ENCODE data around the gene RTN4RL1.

The RTN4RL1 gene

DNA sequence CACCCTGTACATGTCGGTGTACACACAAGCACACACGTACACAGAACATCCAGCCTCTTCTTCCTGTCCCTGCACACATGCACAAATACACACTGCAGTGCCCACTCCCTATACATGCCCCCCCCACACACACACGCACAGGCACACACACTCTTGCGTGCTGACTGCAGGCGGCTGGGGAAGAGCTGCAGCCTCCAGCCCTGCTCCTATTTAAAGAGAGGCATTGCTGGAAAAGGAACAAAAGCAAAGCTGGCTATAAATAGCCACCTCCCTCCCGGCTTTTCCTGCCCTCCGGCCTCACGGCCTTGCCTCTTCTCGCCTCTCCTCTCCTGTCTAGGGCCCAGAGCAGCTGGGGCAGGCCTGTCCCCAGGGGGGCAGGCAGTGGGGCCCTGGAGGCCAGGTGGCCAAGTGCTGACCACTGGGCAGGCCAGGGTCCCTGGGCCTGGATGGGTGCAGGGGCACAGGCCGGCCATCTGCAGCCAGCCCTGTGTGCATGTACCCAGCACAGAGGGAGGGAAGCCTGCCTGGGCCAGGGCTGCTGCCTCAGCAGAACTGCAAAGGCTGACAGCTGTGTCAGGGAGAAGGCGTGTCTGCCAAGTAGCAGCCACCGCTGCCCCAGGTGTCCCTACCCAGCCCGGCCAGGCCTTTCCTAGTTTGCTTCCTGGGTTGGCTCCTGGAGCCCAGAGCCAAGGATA lies 25.4 kb downstream of the RTN4RL1 start:
- no peak overlapping the region for H2AFZ ChIP-seq (ENCODE audit: low read length)
- no peak overlapping the region for H3K4me3 ChIP-seq (ENCODE audit: low read length, poor library complexity, severe bottlenecking)
- no peak overlapping the region for H3K4me2 ChIP-seq (ENCODE audit: low read depth, low read length, poor library complexity, severe bottlenecking)
- no peaks in the 10 kb centered on the region for H3K4me1 ChIP-seq (ENCODE audit: insufficient read depth, low read length, poor library complexity, severe bottlenecking)
- H3K27me3 ChIP-seq (ENCODE audit: insufficient read depth, low read length, poor library complexity, severe bottlenecking) = no peaks in the 10 kb centered on the region
- H3K9me3 ChIP-seq (ENCODE audit: insufficient read depth, low read depth, low read length) = no peaks in the 10 kb centered on the region
- no peak overlapping the region for H3K9ac ChIP-seq (ENCODE audit: low read depth, low read length, poor library complexity, severe bottlenecking)
- no peaks in the 10 kb centered on the region for H3K79me2 ChIP-seq (ENCODE audit: insufficient read depth, low read length)
- H4K20me1 ChIP-seq (ENCODE audit: insufficient read depth, low read length, poor library complexity, severe bottlenecking) = no peaks in the 10 kb centered on the region
- no peak for TF ChIP-seq EZH2phosphoT487 (IDR thresholded peaks at IDR 0.05; ENCODE audit: borderline replicate concordance)
- TF ChIP-seq, protein P1, sequence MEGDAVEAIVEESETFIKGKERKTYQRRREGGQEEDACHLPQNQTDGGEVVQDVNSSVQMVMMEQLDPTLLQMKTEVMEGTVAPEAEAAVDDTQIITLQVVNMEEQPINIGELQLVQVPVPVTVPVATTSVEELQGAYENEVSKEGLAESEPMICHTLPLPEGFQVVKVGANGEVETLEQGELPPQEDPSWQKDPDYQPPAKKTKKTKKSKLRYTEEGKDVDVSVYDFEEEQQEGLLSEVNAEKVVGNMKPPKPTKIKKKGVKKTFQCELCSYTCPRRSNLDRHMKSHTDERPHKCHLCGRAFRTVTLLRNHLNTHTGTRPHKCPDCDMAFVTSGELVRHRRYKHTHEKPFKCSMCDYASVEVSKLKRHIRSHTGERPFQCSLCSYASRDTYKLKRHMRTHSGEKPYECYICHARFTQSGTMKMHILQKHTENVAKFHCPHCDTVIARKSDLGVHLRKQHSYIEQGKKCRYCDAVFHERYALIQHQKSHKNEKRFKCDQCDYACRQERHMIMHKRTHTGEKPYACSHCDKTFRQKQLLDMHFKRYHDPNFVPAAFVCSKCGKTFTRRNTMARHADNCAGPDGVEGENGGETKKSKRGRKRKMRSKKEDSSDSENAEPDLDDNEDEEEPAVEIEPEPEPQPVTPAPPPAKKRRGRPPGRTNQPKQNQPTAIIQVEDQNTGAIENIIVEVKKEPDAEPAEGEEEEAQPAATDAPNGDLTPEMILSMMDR (conservative IDR thresholded peaks at IDR 0.05; ENCODE audit: low read length) = no peak
- no peaks in the 10 kb centered on the region for H3K9me2 ChIP-seq (replicated peaks; ENCODE audit: low read depth, low read length)
- H3K36me3 ChIP-seq (ENCODE audit: insufficient read depth, low read length) = no peaks in the 10 kb centered on the region
- H3F3A ChIP-seq (ENCODE audit: low read depth) = no peaks in the 10 kb centered on the region

GRCh38 chr17:1997927-1998742 lies 27.0 kb downstream of the RTN4RL1 start:
- H3K79me2 ChIP-seq (ENCODE audit: insufficient read depth, low read length) = no peaks in the 10 kb centered on the region
- H3K9ac ChIP-seq (ENCODE audit: low read depth, low read length, poor library complexity, severe bottlenecking) = no peak overlapping the region
- no peaks in the 10 kb centered on the region for H4K20me1 ChIP-seq (ENCODE audit: insufficient read depth, low read length, poor library complexity, severe bottlenecking)
- no peaks in the 10 kb centered on the region for H3K36me3 ChIP-seq (ENCODE audit: insufficient read depth, low read length)
- no peaks in the 10 kb centered on the region for H3F3A ChIP-seq (ENCODE audit: low read depth)
- no peak overlapping the region for H2AFZ ChIP-seq (ENCODE audit: low read length)
- H3K4me2 ChIP-seq (ENCODE audit: low read depth, low read length, poor library complexity, severe bottlenecking) = no peak overlapping the region
- H3K27me3 ChIP-seq (ENCODE audit: insufficient read depth, low read length, poor library complexity, severe bottlenecking) = no peaks in the 10 kb centered on the region
- H3K9me3 ChIP-seq (ENCODE audit: insufficient read depth, low read depth, low read length) = no peaks in the 10 kb centered on the region
- no peaks in the 10 kb centered on the region for H3K9me2 ChIP-seq (replicated peaks; ENCODE audit: low read depth, low read length)
- TF ChIP-seq, protein P1 (conservative IDR thresholded peaks at IDR 0.05; ENCODE audit: low read length) = no peak
- no peak for TF ChIP-seq EZH2phosphoT487 (IDR thresholded peaks at IDR 0.05; ENCODE audit: borderline replicate concordance)
- H3K4me1 ChIP-seq (ENCODE audit: insufficient read depth, low read length, poor library complexity, severe bottlenecking) = no peaks in the 10 kb centered on the region
- H3K4me3 ChIP-seq (ENCODE audit: low read length, poor library complexity, severe bottlenecking) = no peak overlapping the region

DNA sequence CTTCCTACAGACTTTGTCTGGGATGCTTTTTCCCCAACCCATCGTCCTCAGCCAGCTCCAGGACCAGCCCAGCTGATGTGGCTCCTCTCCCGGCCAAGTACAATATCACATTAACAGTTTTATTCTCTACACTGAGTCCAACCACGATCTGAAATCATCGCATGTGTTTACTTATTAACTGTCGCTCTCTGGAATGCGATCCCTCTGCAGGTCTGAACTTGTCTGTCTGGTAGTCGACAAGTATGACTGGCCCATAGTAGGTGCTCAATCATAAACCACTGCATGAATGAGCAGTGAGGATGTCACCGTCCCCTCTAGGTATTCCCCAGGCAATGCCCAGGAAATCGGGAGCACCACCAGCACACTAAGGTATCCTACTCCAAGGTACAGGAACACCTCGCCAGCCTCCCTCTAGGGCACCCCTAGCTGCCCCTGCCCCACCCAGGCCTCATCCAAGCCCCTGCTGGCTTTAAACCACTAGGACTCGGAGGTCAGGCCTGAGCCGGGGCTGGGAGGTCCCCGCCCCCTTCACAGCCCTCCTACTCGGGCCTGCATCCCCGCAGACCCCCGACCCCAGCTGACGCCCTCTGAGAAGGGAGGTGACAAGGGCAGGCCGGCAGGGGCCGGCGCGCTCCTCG lies 27.7 kb downstream of the RTN4RL1 start:
- no peaks in the 10 kb centered on the region for H3K4me1 ChIP-seq (ENCODE audit: insufficient read depth, low read length, poor library complexity, severe bottlenecking)
- no peaks in the 10 kb centered on the region for H3K27me3 ChIP-seq (ENCODE audit: insufficient read depth, low read length, poor library complexity, severe bottlenecking)
- no peaks in the 10 kb centered on the region for H3K79me2 ChIP-seq (ENCODE audit: insufficient read depth, low read length)
- H3K9me3 ChIP-seq (ENCODE audit: insufficient read depth, low read depth, low read length) = no peaks in the 10 kb centered on the region
- H2AFZ ChIP-seq (ENCODE audit: low read length) = no peak overlapping the region
- H3K9ac ChIP-seq (ENCODE audit: low read depth, low read length, poor library complexity, severe bottlenecking) = no peak overlapping the region
- H3K9me2 ChIP-seq (replicated peaks; ENCODE audit: low read depth, low read length) = no peaks in the 10 kb centered on the region
- no peak for TF ChIP-seq EZH2phosphoT487 (IDR thresholded peaks at IDR 0.05; ENCODE audit: borderline replicate concordance)
- TF ChIP-seq, protein P1 (conservative IDR thresholded peaks at IDR 0.05; ENCODE audit: low read length) = no peak
- H3F3A ChIP-seq (ENCODE audit: low read depth) = no peaks in the 10 kb centered on the region
- H3K4me3 ChIP-seq (ENCODE audit: low read length, poor library complexity, severe bottlenecking) = no peak overlapping the region
- H3K4me2 ChIP-seq (ENCODE audit: low read depth, low read length, poor library complexity, severe bottlenecking) = no peak overlapping the region
- no peaks in the 10 kb centered on the region for H3K36me3 ChIP-seq (ENCODE audit: insufficient read depth, low read length)
- H4K20me1 ChIP-seq (ENCODE audit: insufficient read depth, low read length, poor library complexity, severe bottlenecking) = no peaks in the 10 kb centered on the region

Data from Loucy (cell line).